ENCODE results near the gene SMC4. TPM values are rescaled to one million over a fixed set of nuclear protein-coding genes. Genes with fewer than 3 reads are reported as not detected.

Gene SMC4
- total and polyA plus RNA-seq, 3 donors from 2014 or later, result 19.5 to 124 (median 111) TPM

DNA sequence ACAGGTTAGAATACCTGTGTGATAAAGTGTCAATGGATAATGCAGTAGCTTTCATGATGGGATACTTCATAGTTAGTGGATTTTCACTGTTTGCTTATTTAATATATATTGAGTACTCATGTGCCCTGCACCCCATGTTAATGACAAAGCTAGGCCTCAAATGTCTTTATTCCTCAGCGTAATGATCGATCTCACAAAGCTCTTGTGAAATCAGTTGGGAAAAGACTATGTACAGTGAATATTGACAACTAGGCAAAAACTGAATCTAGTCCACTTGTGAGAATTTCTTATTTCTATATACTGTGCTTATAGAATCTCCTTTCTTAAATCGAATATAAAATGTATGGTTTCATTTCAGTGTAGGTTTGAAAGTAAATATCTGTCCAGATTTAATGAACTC is 17.9 kb downstream of the SMC4 start:
- no peak for DNase-seq
- Histone ChIP-seq H3K27me3 (no peaks in the 10 kb centered on the region), H3K4me3 (no peak overlapping the region), H3K27ac (no peak overlapping the region), H3K36me3 (ENCODE audit: low read depth, missing control alignments) (no peaks in the 10 kb centered on the region), H3K9me3 (no peaks in the 10 kb centered on the region), H3K4me1 (no peaks in the 10 kb centered on the region)
- TF ChIP-seq, protein P1, sequence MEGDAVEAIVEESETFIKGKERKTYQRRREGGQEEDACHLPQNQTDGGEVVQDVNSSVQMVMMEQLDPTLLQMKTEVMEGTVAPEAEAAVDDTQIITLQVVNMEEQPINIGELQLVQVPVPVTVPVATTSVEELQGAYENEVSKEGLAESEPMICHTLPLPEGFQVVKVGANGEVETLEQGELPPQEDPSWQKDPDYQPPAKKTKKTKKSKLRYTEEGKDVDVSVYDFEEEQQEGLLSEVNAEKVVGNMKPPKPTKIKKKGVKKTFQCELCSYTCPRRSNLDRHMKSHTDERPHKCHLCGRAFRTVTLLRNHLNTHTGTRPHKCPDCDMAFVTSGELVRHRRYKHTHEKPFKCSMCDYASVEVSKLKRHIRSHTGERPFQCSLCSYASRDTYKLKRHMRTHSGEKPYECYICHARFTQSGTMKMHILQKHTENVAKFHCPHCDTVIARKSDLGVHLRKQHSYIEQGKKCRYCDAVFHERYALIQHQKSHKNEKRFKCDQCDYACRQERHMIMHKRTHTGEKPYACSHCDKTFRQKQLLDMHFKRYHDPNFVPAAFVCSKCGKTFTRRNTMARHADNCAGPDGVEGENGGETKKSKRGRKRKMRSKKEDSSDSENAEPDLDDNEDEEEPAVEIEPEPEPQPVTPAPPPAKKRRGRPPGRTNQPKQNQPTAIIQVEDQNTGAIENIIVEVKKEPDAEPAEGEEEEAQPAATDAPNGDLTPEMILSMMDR (IDR thresholded peaks at IDR 0.05), result no peak
- no peak for TF ChIP-seq POLR2A (IDR thresholded peaks at IDR 0.05)
- intact Hi-C loops (cut with DNase I; ENCODE audit: low total_unique reads), result no loop called here
- WGBS, 2 donors, result 57 to 80% methylated on average over 3 of the region's 3 CpGs

DNA sequence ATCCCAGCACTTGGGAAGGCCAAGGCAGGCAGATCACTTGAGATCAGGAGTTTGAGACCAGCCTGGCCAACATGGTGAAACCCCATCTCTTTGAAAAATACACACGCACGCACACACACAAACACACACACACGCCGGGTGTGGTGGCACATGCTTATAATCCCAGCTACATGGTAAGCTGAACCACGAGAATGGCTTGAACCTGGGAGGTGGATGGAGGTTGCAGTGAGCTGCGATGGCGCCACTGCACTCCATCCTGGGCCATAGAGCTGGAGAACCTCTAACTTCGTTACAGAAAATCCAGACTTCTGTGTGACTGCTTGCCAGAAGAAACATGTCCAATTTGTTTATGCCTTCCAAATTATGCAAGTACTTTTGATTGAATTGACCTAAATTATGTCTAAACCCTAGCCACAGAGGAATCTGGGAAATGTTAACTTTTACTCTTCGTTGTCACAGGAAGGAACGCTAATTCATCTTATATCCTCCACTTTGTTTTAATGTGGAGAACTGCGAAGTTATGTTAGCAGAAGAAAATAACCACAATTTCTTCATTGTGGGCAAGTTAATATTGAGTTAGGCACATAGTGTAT is 28.5 kb downstream of the SMC4 start:
- DNase-seq, result no peak
- Histone ChIP-seq H3K4me3 (no peak overlapping the region), H3K27me3 (no peaks in the 10 kb centered on the region), H3K9me3 (no peaks in the 10 kb centered on the region), H3K36me3 (ENCODE audit: low read depth, missing control alignments) (no peaks in the 10 kb centered on the region), H3K4me1 (no peaks in the 10 kb centered on the region), H3K27ac (no peak overlapping the region)
- intact Hi-C loops (cut with DNase I; ENCODE audit: low total_unique reads), result no loop called here
- 94 to 95% methylated on average over 11 of the region's 11 CpGs for WGBS, 2 donors
- TF ChIP-seq, protein P1 (IDR thresholded peaks at IDR 0.05), result no peak
- TF ChIP-seq POLR2A (IDR thresholded peaks at IDR 0.05), result no peak

DNA sequence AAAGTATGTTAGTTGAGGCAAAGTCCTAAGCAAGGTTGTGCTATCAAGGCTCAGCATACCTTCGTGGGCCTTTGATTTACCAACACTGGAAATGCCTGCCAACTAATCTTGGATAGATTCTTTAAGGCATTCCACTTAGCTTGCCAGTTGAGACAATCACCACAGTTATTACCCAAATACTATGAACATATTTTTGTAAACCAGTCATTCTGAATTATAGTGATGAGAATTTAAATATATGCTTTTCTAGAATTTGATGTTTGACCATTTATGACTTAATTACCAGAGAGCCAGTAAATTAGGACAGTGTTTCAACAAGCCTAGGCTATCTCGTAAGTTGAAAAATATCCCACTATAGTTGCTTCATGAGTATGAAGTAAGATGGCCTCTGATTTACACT is 34.6 kb downstream of the SMC4 start:
- TF ChIP-seq, protein P1 (IDR thresholded peaks at IDR 0.05), result no peak
- no peak for TF ChIP-seq POLR2A (IDR thresholded peaks at IDR 0.05)
- Histone ChIP-seq H3K4me1 (no peaks in the 10 kb centered on the region), H3K9me3 (no peaks in the 10 kb centered on the region), H3K27me3 (no peaks in the 10 kb centered on the region), H3K27ac (no peak overlapping the region), H3K4me3 (no peak overlapping the region), H3K36me3 (ENCODE audit: low read depth, missing control alignments) (no peaks in the 10 kb centered on the region)
- no peak for DNase-seq
- 76 to 79% methylated on average over 2 of the region's 2 CpGs for WGBS, 2 donors
- intact Hi-C loops (cut with DNase I; ENCODE audit: low total_unique reads), result no loop called here

DNA sequence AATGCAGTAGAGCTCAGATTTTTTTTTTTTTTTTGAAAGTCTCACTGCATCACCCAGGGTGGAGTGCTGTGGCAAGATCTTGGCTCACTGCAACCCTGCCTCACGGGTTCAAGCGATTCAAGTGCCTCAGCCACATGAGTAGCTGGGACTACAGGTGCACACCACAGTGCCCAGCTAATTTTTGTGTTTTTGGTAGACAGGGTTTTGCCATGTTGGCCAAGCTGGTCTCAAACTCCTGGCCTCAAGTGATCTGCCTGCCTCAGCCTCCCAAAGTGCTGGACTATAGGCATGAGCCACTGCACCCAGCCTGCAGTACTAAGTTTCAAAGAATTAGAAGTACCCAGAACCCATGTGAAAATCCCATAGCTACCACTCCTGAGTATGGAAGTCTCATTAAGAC is 35.6 kb downstream of the SMC4 start:
- TF ChIP-seq POLR2A (IDR thresholded peaks at IDR 0.05), result no peak
- TF ChIP-seq, protein P1 (IDR thresholded peaks at IDR 0.05), result no peak
- intact Hi-C loops (cut with DNase I; ENCODE audit: low total_unique reads), result no loop called here
- Histone ChIP-seq H3K27ac (no peak overlapping the region), H3K9me3 (no peaks in the 10 kb centered on the region), H3K36me3 (ENCODE audit: low read depth, missing control alignments) (no peaks in the 10 kb centered on the region), H3K4me3 (no peak overlapping the region), H3K27me3 (no peaks in the 10 kb centered on the region), H3K4me1 (no peaks in the 10 kb centered on the region)
- no peak for DNase-seq
- WGBS, 2 donors, result 93 to 97% methylated on average over 2 of the region's 2 CpGs

- Histone ChIP-seq H3K27ac (no peak overlapping the region), H3K4me1 (no peaks in the 10 kb centered on the region), H3K27me3 (no peaks in the 10 kb centered on the region), H3K9me3 (no peaks in the 10 kb centered on the region), H3K36me3 (ENCODE audit: low read depth, missing control alignments) (no peaks in the 10 kb centered on the region), H3K4me3 (no peak overlapping the region)
- TF ChIP-seq, protein P1 (IDR thresholded peaks at IDR 0.05), result no peak
- TF ChIP-seq POLR2A (IDR thresholded peaks at IDR 0.05), result no peak
- no peak for DNase-seq
- 90 to 97% methylated on average over 1 of the region's 1 CpG for WGBS, 2 donors
- intact Hi-C loops (cut with DNase I; ENCODE audit: low total_unique reads), result no loop called here
These were observed 36.3 kb downstream of the SMC4 start for GRCh38 chr3:160435747-160436146.

Measured in testis (tissue), 3 donors.